HG03139 (cell line): ENCODE measurements around the gene GUCA1A.
"Not testable (repeated sequence)": the region's sequence is repeated elsewhere in the genome, so short reads cannot be mapped to it uniquely, and the experiment has no call there.

ENCODE experiments used
- ATAC-seq: cut with Tn5 transposase; IDR thresholded peaks from one replicate; pipeline ENCODE4 v1.9.1; 2021; ENCODE audit not compliant: unreplicated experiment

The GUCA1A gene

GRCh38 chr6:42142118-42142835 is 30.9 kb upstream of the GUCA1A start, which contains the start of gene C6orf132:
TSS of gene C6orf132 (minus strand) at chr6:42142620. CDS start at chr6:42142444, 176 bp downstream.
- ATAC-seq: no peak

- no peak for ATAC-seq
Observed at GRCh38 chr6:42147138-42147562, 26.0 kb upstream of the GUCA1A start.

DNA sequence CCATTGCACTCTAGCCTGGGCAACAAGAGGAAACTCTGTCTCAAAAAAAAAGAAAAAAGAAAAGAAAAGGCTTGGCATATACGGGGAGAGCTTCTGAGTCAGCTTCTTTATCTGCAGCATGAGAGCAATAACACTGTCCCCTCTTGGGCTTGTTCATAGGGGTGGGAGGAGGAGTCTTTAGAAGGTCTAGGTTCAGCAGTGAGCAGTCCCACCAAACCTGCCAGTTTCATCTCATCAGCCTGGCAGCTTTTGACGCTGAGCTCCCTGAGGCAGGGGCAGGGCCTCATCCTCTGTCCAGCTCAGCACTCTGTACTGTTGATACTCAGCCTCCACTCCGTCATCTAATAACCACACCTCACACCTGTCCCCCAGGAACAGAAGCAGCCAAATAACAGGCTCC is 25.1 kb upstream of the GUCA1A start:
- ATAC-seq: no peak

DNA sequence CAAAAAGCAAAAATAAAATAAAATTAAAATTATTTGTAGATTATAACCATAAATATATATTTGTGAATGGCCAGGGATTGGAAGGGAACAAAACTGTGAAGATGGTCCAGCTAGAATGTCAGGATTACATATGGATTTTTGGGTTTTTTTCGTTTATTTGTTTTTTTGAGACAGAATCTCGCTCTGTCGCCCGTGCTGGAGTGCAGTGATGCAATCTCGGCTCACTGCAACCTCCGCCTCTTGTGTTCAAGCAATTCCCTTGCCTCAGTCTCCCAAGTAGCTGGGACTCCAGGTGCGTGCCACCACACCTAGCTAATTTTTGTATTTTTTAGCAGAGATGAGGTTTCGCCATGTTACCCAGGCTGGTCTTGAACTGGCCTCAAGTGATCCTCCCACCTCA is 22.9 kb upstream of the GUCA1A start:
- no peak for ATAC-seq

- no peak for ATAC-seq
Observed at GRCh38 chr6:42152024-42152423, 21.1 kb upstream of the GUCA1A start.

DNA sequence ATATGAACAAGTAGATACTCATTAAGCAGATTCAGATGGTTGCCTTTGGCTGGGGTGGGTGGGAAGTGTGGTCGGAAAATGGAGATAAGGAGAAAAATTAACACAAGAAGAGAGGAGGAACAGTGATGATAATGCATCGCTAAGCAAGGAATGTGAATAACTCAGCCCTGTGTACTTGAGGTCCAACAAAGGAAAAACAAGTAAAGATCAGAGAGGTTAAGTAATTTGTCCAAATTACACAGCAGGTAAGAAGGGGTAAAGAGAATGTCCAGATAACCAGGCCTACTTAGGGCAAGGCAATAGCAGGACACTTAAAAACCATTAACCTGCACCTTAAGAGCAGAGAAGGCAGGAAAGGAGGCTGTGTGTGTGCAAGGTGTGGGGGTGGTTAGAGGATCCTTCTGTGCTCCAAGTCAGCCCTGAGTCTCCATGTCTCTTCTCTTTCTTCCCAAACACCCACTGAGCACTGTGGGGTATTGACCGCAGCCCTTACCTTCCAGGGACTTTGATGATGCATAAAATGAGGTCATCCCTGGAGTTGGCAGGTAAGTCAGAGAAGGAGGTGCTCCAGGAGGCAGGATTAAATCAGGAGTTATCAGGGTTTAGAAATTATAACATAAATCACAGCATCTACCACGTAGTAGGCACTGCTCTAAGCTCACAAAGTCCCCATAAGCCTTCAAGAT is 20.5 kb upstream of the GUCA1A start:
- not testable (repeated sequence) for ATAC-seq

DNA sequence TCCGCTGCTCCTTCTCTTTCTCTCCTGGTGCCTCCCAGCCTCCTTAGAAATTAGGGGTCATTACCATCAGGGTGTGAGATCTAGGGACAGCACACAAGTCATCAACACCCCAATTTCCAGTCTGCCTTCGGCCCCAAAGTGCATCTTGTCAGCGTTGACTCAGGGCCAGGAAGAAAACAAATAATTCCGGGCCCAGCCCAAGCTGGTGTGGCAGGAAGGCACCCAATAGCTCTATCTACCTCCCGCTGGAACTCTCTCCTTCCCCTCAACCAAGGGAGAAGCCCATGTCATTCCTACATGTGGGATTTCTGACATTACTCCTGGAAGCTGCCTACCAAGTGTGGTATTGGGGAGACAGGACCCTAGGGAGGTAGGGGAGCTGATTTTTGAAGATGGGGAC is 19.2 kb upstream of the GUCA1A start:
- no peak for ATAC-seq

DNA sequence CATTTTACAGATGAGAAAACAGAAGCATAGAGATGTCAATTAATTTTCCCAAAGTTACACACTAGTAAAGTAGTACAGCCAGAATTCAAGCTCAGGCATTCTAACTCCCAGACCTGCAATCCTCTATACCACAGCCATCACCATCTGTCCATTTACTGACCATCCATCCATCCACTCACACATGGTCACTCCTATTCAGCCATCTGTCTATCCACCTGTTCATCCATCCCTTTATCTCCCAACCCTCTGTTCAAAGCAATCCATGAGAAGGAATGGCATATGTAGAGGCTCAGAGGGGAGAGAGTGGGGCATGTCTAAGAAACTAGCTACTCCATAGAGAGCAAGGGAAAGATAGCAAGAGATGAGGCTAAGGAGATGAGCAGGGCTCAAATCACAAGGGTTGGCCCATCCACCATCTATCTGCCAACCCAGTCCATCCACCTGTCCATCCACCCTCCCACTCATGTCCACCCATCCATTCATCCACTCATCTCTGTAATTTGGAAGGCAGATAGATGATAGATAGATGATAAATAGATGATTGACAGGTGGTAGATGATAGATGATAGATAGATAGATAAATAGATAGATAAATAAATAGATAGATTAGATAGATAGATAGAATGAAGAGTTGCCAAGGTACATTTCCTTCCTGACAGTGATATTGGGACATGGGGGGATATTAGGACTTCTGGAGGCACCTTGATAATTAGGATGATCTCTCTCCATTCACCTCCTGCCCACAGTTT is 18.5 kb upstream of the GUCA1A start:
- no peak for ATAC-seq

- ATAC-seq: no peak
Observed at GRCh38 chr6:42155293-42155692, 17.9 kb upstream of the GUCA1A start.

- no peak for ATAC-seq
Observed at GRCh38 chr6:42156638-42157037, 16.5 kb upstream of the GUCA1A start.

DNA sequence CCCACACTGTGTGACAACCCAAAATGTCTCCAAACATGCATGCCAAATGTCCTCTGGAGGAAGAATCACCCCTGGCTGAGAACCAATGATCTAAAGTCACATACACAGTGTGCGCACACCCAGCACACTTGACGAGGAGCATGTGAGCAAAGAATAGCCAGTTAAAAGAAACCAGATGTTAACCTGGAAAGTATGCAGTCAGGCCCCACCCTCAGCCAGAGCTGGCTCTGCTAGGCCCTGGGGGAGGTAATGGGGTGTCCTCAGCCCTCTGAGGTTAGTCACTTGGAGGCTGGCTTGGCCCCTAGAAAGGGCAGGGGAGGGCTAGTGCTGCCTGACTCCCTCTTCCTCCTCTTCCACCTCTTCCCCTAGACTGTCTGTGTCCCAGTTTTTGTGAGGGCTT is 15.2 kb upstream of the GUCA1A start:
- ATAC-seq: no peak

GRCh38 chr6:42158631-42159030 is 14.5 kb upstream of the GUCA1A start:
- no peak for ATAC-seq

GRCh38 chr6:42159431-42160024 is 13.6 kb upstream of the GUCA1A start:
- no peak for ATAC-seq

GRCh38 chr6:42162384-42162783 is 10.8 kb upstream of the GUCA1A start:
- ATAC-seq: no peak

GRCh38 chr6:42162812-42163211 is 10.4 kb upstream of the GUCA1A start:
- ATAC-seq: no peak

GRCh38 chr6:42163981-42164380 is 9.2 kb upstream of the GUCA1A start:
- no peak for ATAC-seq

GRCh38 chr6:42165016-42165415 is 8.1 kb upstream of the GUCA1A start:
- no peak for ATAC-seq

DNA sequence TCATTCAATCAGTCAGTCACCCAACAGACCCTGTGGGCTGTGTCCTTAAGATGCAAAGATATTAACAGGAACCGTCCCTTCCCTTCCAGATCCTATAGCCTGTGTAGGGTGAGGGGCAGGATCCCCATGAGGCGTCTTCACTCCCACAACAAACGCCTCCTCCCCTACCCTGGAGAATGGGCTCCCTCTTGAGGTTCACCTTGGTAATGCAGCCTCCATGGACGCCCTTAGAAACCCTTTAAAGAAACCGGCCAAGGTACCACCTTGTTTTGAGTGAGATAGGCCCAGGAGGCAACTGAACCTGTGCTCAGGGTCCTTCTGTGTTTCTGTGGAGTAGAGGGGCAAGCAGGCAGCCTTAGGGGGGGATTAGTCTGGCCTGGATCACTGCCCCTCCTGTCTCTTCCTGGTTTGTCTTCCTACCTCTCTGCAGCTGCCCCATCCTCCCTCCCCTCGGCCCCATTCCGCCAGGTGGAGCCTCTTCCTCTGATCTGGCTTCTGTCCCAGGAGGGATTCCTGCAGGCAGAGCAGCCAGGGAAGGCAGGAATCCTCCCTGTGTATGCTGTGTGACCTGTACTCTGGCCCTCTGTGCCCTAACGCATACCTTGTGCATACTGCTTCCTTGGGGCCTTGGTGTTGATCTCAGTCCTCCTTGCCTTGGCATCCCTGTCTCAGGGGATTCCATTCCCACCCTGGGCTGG is 6.6 kb upstream of the GUCA1A start:
- ATAC-seq: no peak

- no peak for ATAC-seq
Observed at GRCh38 chr6:42168650-42169049, 4.5 kb upstream of the GUCA1A start.

GRCh38 chr6:42169780-42170179 is 3.4 kb upstream of the GUCA1A start:
- ATAC-seq: not testable (repeated sequence)
